Measurements from ENCODE around the gene CALM3. TPM values are rescaled to one million over a fixed set of nuclear protein-coding genes. Genes with fewer than 3 reads are reported as not detected.

CALM3 gene
- total RNA-seq = 201 and 214 TPM in 2 replicates

DNA sequence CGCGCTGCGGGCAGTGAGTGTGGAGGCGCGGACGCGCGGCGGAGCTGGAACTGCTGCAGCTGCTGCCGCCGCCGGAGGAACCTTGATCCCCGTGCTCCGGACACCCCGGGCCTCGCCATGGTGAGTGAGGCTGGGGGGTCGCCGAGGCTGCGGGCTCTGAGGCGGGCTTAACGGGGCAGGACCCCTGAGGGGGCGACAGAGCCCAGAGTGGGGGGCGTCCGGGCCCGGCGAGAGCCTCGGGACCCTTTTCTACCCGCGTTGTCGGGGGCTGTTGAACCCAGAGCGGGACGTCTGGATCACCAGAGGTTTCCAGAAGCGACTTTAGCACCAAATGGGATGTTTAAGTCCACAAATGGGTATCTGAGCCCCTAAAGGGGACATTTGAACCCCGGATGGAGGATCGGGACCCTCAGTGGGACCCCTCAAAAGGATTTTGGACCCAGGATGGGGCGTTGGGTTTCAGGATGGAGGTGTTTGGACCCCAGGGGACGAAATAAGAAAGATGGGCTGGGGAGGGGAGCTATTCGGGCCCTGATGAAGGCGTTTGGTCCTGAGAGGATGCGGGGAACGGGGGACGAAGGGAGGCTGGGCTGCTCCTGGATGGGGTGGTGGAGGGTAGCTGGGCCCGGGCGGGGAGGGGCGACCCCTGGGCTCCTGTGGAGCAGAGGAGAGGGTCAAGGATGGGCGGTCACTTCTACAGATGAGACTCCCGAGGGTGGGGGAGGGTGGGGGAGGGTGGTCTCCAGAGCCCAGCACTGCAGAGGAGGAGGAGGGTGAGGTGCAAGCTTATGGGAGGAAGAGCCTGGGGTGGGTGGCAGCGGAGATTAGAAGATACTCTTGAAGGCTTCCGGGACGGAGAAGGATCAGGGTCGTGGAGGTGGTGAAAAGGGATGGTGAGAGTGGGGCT is at the start of gene CALM3:
CALM3 (plus strand) TSS at position 13 of the 907 bp plus-strand sequence; CDS start at position 118, 105 bp downstream.

DNA sequence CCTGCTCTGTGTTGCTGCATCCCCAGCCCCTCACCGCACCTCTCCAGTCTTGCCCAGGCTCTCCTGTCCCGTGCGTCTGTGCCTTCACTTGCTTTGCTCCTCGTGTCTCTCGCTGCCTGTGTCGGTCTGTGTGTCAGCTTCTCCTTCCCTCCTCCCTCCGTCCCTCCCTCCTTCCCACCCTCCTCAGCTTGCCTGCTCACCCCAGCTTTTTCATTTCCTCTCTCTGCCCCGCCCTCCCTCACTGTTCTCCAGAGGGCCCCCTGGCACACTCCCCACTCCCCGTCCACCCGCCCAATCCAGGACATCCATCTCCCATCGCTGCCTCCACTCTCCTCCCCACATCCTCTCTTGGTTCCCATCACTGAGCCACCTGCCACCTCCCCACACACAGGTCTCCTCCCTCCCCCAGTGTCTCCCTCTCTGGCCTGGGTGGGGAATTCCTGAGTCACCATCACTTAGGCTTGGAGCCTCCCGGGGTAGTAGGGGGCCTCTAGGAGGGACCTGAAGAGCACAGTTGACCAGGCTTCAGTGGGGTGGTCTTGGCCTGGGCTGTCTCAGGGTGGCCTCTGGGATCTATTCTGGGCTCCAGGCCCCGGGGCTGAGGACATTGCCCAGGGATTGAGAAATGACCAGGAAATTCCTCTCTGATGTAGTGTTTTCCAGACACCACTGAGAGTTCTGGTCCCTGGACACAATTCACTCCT is 24.0 kb downstream of the CALM3 start, which contains the start of gene PTGIR:
PTGIR (minus strand) TSS at position 132 of the 704 bp plus-strand sequence. CDS start 864 bp downstream, outside the sequence.

DNA sequence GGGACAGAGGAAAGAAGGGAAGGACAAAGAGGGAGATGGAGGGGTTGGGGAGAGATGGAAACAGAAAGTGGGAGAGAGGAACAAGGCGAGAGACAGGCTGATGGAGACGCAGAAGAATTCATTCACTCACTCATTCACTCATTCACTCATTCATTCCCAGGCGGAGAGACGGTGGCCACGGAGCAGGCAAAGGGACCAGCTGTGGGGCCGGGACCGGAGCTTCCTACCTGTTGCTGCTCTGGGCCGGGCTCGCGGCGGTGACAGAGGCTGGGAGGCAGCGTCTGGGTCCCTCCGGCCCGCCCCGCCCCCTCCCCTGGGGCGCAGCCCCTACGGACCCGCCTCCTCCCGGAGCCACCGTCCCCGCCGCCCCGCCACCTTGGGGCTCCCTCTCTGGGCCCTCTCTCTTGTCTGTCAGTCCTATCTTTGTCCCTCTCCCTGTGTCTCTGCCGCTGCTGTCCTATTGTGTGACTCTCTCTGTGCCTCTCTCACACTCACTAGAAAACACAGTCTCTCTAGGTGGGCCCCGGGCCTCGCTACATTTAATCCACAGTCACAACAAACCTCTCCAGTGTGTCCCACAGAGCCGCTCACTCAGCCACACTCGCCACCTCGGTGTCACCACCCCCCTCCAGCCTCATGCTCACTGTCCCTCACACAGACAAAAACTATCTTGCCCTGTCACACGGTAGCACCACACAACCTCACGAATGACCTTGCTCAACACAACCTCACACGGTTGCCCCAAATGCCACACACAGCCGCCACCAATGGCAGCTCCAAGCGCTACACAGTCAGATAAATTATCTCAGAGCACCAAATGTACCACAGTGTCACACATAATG is 35.0 kb downstream of the CALM3 start, which contains the start of gene GNG8:
GNG8 (minus strand) TSS at position 283 of the 842 bp plus-strand sequence. CDS start 1,520 bp downstream, outside the sequence.

Other genes with a start within 250 kb of the CALM3 start
- 15.4 and 20.9 TPM in 2 replicates for gene CCDC8, start 187.8 kb upstream of the CALM3 start, total RNA-seq
- not detected in 2 replicates for gene PNMA8C, start 172.4 kb upstream of the CALM3 start, total RNA-seq
- 5.1 and 8.1 TPM in 2 replicates for gene PNMA8A, start 129.8 kb upstream of the CALM3 start, total RNA-seq
- 0.78 and 1.1 TPM in 2 replicates for gene PNMA8B, start 105.5 kb upstream of the CALM3 start, total RNA-seq
- 7.0 and 9.6 TPM in 2 replicates for gene PTGIR, start 23.8 kb downstream of the CALM3 start, total RNA-seq
- gene GNG8, start 34.9 kb downstream of the CALM3 start, total RNA-seq = not detected in 2 replicates
- 1.1 and 2.2 TPM in 2 replicates for gene DACT3, start 59.9 kb downstream of the CALM3 start, total RNA-seq
- gene PRKD2, start 115.8 kb downstream of the CALM3 start, total RNA-seq = 5.1 and 7.2 TPM in 2 replicates
- 11.0 and 20.1 TPM in 2 replicates for gene FKRP, start 144.7 kb downstream of the CALM3 start, total RNA-seq
- 55.1 and 74.7 TPM in 2 replicates for gene STRN4, start 145.1 kb downstream of the CALM3 start, total RNA-seq
- gene SLC1A5, start 187.3 kb downstream of the CALM3 start, total RNA-seq = 65.0 and 80.7 TPM in 2 replicates
- 121 and 144 TPM in 2 replicates for gene AP2S1, start 249.5 kb downstream of the CALM3 start, total RNA-seq

All from subcutaneous preadipocyte (primary cell).